GM23338 (cell line): ENCODE measurements around the gene BICDL2. TPM values are rescaled to one million over a fixed set of nuclear protein-coding genes. Genes with fewer than 3 reads are reported as not detected.

Experiments used
- ATAC-seq: fragments of 200-7000 bp; cut with Tn5 transposase; 3 replicates; pipeline ENCODE4 v1.9.1; 2020
- DNase-seq: peaks from one replicate; pipeline ENCODE4 v3.0.0-alpha.2; 2015; ENCODE audit warnings: low spot score
- H2AFZ ChIP-seq: fragments of 200-600 bp; sonication (generic); 2 replicates; pipeline ENCODE4 v1.8.0; 2016; ENCODE audit warnings: antibody characterized with exemption, mild to moderate bottlenecking, moderate library complexity
- H3F3A ChIP-seq: fragments of 200-600 bp; sonication (generic); replicated peaks from 2 replicates; pipeline ENCODE4 v1.8.0; 2017; ENCODE audit warnings: antibody characterized with exemption, mixed run types, low read depth
- H3K27ac ChIP-seq: fragments of 200-600 bp; sonication (generic); 2 replicates; pipeline ENCODE4 v1.6.1; 2016; ENCODE audit warnings: low read depth
- H3K27me3 ChIP-seq: fragments of 200-600 bp; sonication (generic); 2 replicates; pipeline ENCODE4 v1.8.0; 2016; ENCODE audit warnings: mild to moderate bottlenecking, mixed run types, moderate library complexity; ENCODE audit not compliant: insufficient read depth
- H3K36me3 ChIP-seq: fragments of 200-600 bp; sonication (generic); 2 replicates; pipeline ENCODE4 v1.8.0; 2016; ENCODE audit warnings: mild to moderate bottlenecking; ENCODE audit not compliant: insufficient read depth
- H3K4me1 ChIP-seq: fragments of 200-600 bp; sonication (generic); 2 replicates; pipeline ENCODE4 v1.8.0; 2016; ENCODE audit warnings: mild to moderate bottlenecking, moderate library complexity; ENCODE audit not compliant: insufficient read depth
- H3K4me2 ChIP-seq: fragments of 200-600 bp; sonication (generic); 2 replicates; pipeline ENCODE4 v1.7.1; 2017; ENCODE audit warnings: mixed run types
- H3K4me3 ChIP-seq: fragments of 200-600 bp; sonication (generic); 2 replicates; pipeline ENCODE4 v1.6.1; 2016; ENCODE audit warnings: mixed run types
- H3K79me2 ChIP-seq: fragments of 200-600 bp; sonication (generic); replicated peaks from 2 replicates; pipeline ENCODE4 v1.8.0; 2017; ENCODE audit warnings: mild to moderate bottlenecking; ENCODE audit not compliant: insufficient read depth
- H3K9me2 ChIP-seq: fragments of 200-600 bp; sonication (generic); 2 replicates; pipeline ENCODE4 v1.8.0; 2017; ENCODE audit not compliant: insufficient read depth
- H4K20me1 ChIP-seq: fragments of 200-600 bp; sonication (generic); replicated peaks from 2 replicates; pipeline ENCODE4 v1.8.0; 2017; ENCODE audit warnings: mild to moderate bottlenecking; ENCODE audit not compliant: insufficient read depth
- H3K27ac Mint-ChIP-seq: 2 replicates; pipeline ENCODE4 v1.8.0; 2020; ENCODE audit warnings: inconsistent platforms, mild to moderate bottlenecking, moderate library complexity, mixed read lengths
- H3K27me3 Mint-ChIP-seq: 3 replicates; pipeline ENCODE4 v1.8.0; 2022; ENCODE audit warnings: low read depth, mild to moderate bottlenecking, moderate library complexity, mixed read lengths, inconsistent platforms; ENCODE audit not compliant: insufficient read depth, poor library complexity
- H3K36me3 Mint-ChIP-seq: 3 replicates; pipeline ENCODE4 v1.8.0; 2021; ENCODE audit warnings: low read depth, mild to moderate bottlenecking, inconsistent platforms, moderate library complexity, mixed read lengths
- H3K4me1 Mint-ChIP-seq: 3 replicates; pipeline ENCODE4 v1.8.0; 2020; ENCODE audit warnings: mild to moderate bottlenecking, inconsistent platforms, mixed read lengths
- H3K4me3 Mint-ChIP-seq: 3 replicates; pipeline ENCODE4 v1.8.0; 2021; ENCODE audit warnings: moderate library complexity, mild to moderate bottlenecking, inconsistent platforms, mixed read lengths
- H3K9me3 Mint-ChIP-seq: 3 replicates; pipeline ENCODE4 v1.8.0; 2020; ENCODE audit warnings: moderate library complexity, mild to moderate bottlenecking, inconsistent platforms, mixed read lengths
- CREB1 ChIP-seq: fragments of 250-450 bp; sonication (Bioruptor Pico); IDR thresholded peaks from 2 replicates; pipeline ENCODE4 v1.5.0; 2020; ENCODE audit warnings: low read depth, mild to moderate bottlenecking, moderate library complexity
- ETS1 ChIP-seq: IDR thresholded peaks from 2 replicates; pipeline ENCODE4 v1.6.1; 2016; ENCODE audit warnings: antibody characterized with exemption
- EZH2 ChIP-seq: fragments of 200-600 bp; sonication (generic); IDR thresholded peaks from one replicate; pipeline ENCODE4 v1.8.0; 2017; ENCODE audit warnings: antibody characterized with exemption, mild to moderate bottlenecking, low read depth; ENCODE audit not compliant: unreplicated experiment
- EZH2phosphoT487 ChIP-seq: fragments of 200-600 bp; sonication (generic); IDR thresholded peaks from one replicate; pipeline ENCODE4 v1.8.1; 2018; ENCODE audit warnings: antibody characterized with exemption; ENCODE audit not compliant: unreplicated experiment
- NANOG ChIP-seq: IDR thresholded peaks from 2 replicates; pipeline ENCODE4 v1.6.1; 2016; ENCODE audit warnings: antibody characterized with exemption, borderline replicate concordance
- POLR2AphosphoS5 ChIP-seq: IDR thresholded peaks from 2 replicates; pipeline ENCODE4 v1.6.1; 2016; ENCODE audit warnings: antibody characterized with exemption, low read depth
- REST ChIP-seq: IDR thresholded peaks from one replicate; pipeline ENCODE4 v1.6.1; 2018; ENCODE audit warnings: antibody characterized with exemption; ENCODE audit not compliant: unreplicated experiment
- STAT1 ChIP-seq: IDR thresholded peaks from one replicate; pipeline ENCODE4 v1.6.1; 2016; ENCODE audit warnings: antibody characterized with exemption; ENCODE audit not compliant: unreplicated experiment
- ZNF114 ChIP-seq: fragments of 250-450 bp; sonication (Bioruptor Pico); IDR thresholded peaks from 2 replicates; pipeline ENCODE4 v1.5.0; 2020; ENCODE audit warnings: mild to moderate bottlenecking, moderate library complexity
- polyA plus RNA-seq: library from polyadenylated mRNA; unstranded; fragments of >200 nt; fragmentation: Nextera tagmentation; extraction: Ambion mirVana; gene quantifications from 2 replicates; pipeline ENCODE4 v1.2.1, GENCODE V29; 2016
- total RNA-seq: library from RNA; depleted of rRNA; stranded (reverse); fragments of >200 nt; shearing (Covaris generic); gene quantifications from 2 replicates; pipeline ENCODE4 v1.2.3, GENCODE V29; 2014

Gene BICDL2
- total and polyA plus RNA-seq, 2 experiments from 2014 or later = 12.7 to 18.4 TPM

- DNase-seq (no peak), ATAC-seq (no peak)
- peaks cover 12% of the 10 kb centered on the region for H3K4me1 Mint-ChIP-seq
- H3K9me2 ChIP-seq = no peaks in the 10 kb centered on the region
- peaks cover 7% of the 10 kb centered on the region for H4K20me1 ChIP-seq
- no peak overlapping the region for H3K4me3 Mint-ChIP-seq
- no peak overlapping the region for H3K4me2 ChIP-seq
- no peak overlapping the region for H2AFZ ChIP-seq
- no peaks in the 10 kb centered on the region; the same call in 1 of the 2 replicates for H3K79me2 ChIP-seq
- TF ChIP-seq POLR2AphosphoS5 (peak; percentile 11; the same call in 1 of the 2 replicates), EZH2phosphoT487 (no peak), CREB1 (CRISPR knock-in tag) (no peak), STAT1 (no peak), EZH2 (no peak), NANOG (no peak)
- H3K27ac ChIP-seq = no peak overlapping the region
- H3K27ac Mint-ChIP-seq = no peak overlapping the region
- H3F3A ChIP-seq = peaks cover 14% of the 10 kb centered on the region
- peaks cover 27% of the 10 kb centered on the region for H3K27me3 ChIP-seq
- no peaks in the 10 kb centered on the region for H3K36me3 ChIP-seq
- H3K27me3 Mint-ChIP-seq = peaks cover 28% of the 10 kb centered on the region
- peaks cover 9% of the 10 kb centered on the region; the same call in 1 of the 2 replicates for H3K4me1 ChIP-seq
- H3K36me3 Mint-ChIP-seq = peaks cover 43% of the 10 kb centered on the region
- peaks cover 8% of the 10 kb centered on the region for H3K9me3 Mint-ChIP-seq
- H3K4me3 ChIP-seq = no peak overlapping the region
These were observed 13.3 kb upstream of the BICDL2 start for GRCh38 chr16:3049921-3050481.

GRCh38 chr16:3047387-3047720 lies 10.6 kb upstream of the BICDL2 start:
- ATAC-seq (peak; percentile 19), DNase-seq (peak; percentile 54)
- Mint-ChIP-seq H3K36me3 (peaks cover 42% of the 10 kb centered on the region), H3K27ac (no peak overlapping the region), H3K4me3 (peak overlapping the region; percentile 82), H3K27me3 (peaks cover 29% of the 10 kb centered on the region), H3K9me3 (peaks cover 11% of the 10 kb centered on the region), H3K4me1 (peaks cover 23% of the 10 kb centered on the region)
- Histone ChIP-seq H3K36me3 (no peaks in the 10 kb centered on the region), H2AFZ (no peak overlapping the region; the same call in 1 of the 2 replicates), H3K4me1 (peaks cover 17% of the 10 kb centered on the region; the same call in 1 of the 2 replicates), H3F3A (peaks cover 17% of the 10 kb centered on the region), H4K20me1 (peaks cover 10% of the 10 kb centered on the region), H3K79me2 (peaks cover 5% of the 10 kb centered on the region), H3K4me3 (peak overlapping the region; percentile 94), H3K9me2 (no peaks in the 10 kb centered on the region), H3K27me3 (peaks cover 39% of the 10 kb centered on the region), H3K4me2 (peak overlapping the region; percentile 96), H3K27ac (no peak overlapping the region)
- TF ChIP-seq NANOG = no peak

- H3K27me3 Mint-ChIP-seq = peaks cover 29% of the 10 kb centered on the region
- H3K27me3 ChIP-seq = peaks cover 39% of the 10 kb centered on the region
- peaks cover 10% of the 10 kb centered on the region for H4K20me1 ChIP-seq
- peaks cover 19% of the 10 kb centered on the region for H3K4me1 Mint-ChIP-seq
- DNase-seq = peak; percentile 80
- no peaks in the 10 kb centered on the region for H3K36me3 ChIP-seq
- no peak overlapping the region for H3K27ac Mint-ChIP-seq
- H2AFZ ChIP-seq = no peak overlapping the region
- peaks cover 17% of the 10 kb centered on the region; the same call in 1 of the 2 replicates for H3K4me1 ChIP-seq
- H3K9me3 Mint-ChIP-seq = peaks cover 7% of the 10 kb centered on the region; the same call in 2 of the 3 replicates
- H3K4me2 ChIP-seq = peak overlapping the region; percentile 96
- H3F3A ChIP-seq = peaks cover 17% of the 10 kb centered on the region
- peak overlapping the region; percentile 94 for H3K4me3 ChIP-seq
- peak overlapping the region; percentile 82 for H3K4me3 Mint-ChIP-seq
- H3K9me2 ChIP-seq = no peaks in the 10 kb centered on the region
- H3K27ac ChIP-seq = no peak overlapping the region
- peaks cover 5% of the 10 kb centered on the region for H3K79me2 ChIP-seq
- peaks cover 38% of the 10 kb centered on the region for H3K36me3 Mint-ChIP-seq
- peak; percentile 53 for ATAC-seq
- TF ChIP-seq REST (no peak), ZNF114 (CRISPR knock-in tag) (no peak), POLR2AphosphoS5 (no peak; the same call in 1 of the 2 replicates), EZH2 (no peak), ETS1 (no peak)
These were observed 10.1 kb upstream of the BICDL2 start for GRCh38 chr16:3046641-3047386.
